ENCODE measurements around the gene NADSYN1.

Gene NADSYN1

GRCh38 chr11:71490044-71490730 is 37.2 kb downstream of the NADSYN1 start:
- no peak for DNase-seq (ENCODE audit: low spot score)
- Histone ChIP-seq H3K4me3 (no peak overlapping the region), H3K27ac (no peak overlapping the region)
- no peak for TF ChIP-seq CTCF (IDR thresholded peaks at IDR 0.05)

GRCh38 chr11:71490731-71491390 is 37.9 kb downstream of the NADSYN1 start:
- DNase-seq (ENCODE audit: low spot score): no peak
- Histone ChIP-seq H3K27ac (no peak overlapping the region), H3K4me3 (no peak overlapping the region)
- no peak for TF ChIP-seq CTCF (IDR thresholded peaks at IDR 0.05)

- no peak for TF ChIP-seq CTCF (IDR thresholded peaks at IDR 0.05)
Measured at GRCh38 chr11:71491531-71491930, 38.5 kb downstream of the NADSYN1 start.

GRCh38 chr11:71491940-71492339 is 38.9 kb downstream of the NADSYN1 start:
- no peak for TF ChIP-seq CTCF (IDR thresholded peaks at IDR 0.05)
- no peak for DNase-seq (ENCODE audit: low spot score)
- H3K27ac ChIP-seq: no peak overlapping the region
- H3K4me3 ChIP-seq: no peak overlapping the region

More at GRCh38 chr11:71491531-71491930, 38.5 kb downstream of the NADSYN1 start:
- Histone ChIP-seq H3K4me3 (no peak overlapping the region), H3K27ac (no peak overlapping the region)
- no peak for DNase-seq (ENCODE audit: low spot score)

- no peak for DNase-seq (ENCODE audit: low spot score)
- no peak for TF ChIP-seq CTCF (IDR thresholded peaks at IDR 0.05)
- Histone ChIP-seq H3K4me3 (no peak overlapping the region), H3K27ac (no peak overlapping the region)
Measured at GRCh38 chr11:71495286-71496230, 42.6 kb downstream of the NADSYN1 start.

GRCh38 chr11:71496421-71496820 is 43.4 kb downstream of the NADSYN1 start:
- TF ChIP-seq CTCF (IDR thresholded peaks at IDR 0.05): no peak

More at GRCh38 chr11:71496421-71496820, 43.4 kb downstream of the NADSYN1 start:
- DNase-seq (ENCODE audit: low spot score): no peak
- no peak overlapping the region for H3K4me3 ChIP-seq
- no peak overlapping the region for H3K27ac ChIP-seq

Data from coronary artery (tissue), 2 donors.